Measurements from ENCODE around the gene RSRC1.

DNA sequence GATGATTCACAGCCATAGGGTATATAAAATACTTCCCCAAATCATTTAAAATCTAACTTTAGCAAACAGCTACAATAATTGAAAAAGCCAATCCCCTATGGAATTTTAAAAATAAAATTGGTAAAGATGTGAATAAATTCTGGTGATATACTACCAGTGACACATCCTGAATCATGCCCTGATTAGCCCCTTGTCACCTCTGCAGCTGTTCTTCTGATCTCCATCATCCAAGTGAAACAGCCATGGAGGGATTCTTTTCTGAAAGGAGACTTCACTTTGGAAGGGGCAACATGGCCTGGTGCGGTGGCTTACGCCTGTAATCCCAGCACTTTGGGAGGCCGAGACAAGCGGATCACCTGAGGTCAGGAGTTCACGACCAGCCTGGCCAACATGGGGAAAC, 345.5 kb downstream of the RSRC1 start:
- no peak for TF ChIP-seq POLR2A (IDR thresholded peaks at IDR 0.05)
- TF ChIP-seq, protein P1, sequence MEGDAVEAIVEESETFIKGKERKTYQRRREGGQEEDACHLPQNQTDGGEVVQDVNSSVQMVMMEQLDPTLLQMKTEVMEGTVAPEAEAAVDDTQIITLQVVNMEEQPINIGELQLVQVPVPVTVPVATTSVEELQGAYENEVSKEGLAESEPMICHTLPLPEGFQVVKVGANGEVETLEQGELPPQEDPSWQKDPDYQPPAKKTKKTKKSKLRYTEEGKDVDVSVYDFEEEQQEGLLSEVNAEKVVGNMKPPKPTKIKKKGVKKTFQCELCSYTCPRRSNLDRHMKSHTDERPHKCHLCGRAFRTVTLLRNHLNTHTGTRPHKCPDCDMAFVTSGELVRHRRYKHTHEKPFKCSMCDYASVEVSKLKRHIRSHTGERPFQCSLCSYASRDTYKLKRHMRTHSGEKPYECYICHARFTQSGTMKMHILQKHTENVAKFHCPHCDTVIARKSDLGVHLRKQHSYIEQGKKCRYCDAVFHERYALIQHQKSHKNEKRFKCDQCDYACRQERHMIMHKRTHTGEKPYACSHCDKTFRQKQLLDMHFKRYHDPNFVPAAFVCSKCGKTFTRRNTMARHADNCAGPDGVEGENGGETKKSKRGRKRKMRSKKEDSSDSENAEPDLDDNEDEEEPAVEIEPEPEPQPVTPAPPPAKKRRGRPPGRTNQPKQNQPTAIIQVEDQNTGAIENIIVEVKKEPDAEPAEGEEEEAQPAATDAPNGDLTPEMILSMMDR (IDR thresholded peaks at IDR 0.05), result no peak
